Sigmoid colon (tissue), 4 donors: ENCODE results near the gene EIF4EBP3.

ENCODE experiments used
- EP300 ChIP-seq, 4 donors: sonication (generic); formaldehyde crosslinking; IDR thresholded peaks; one replicate each; pipeline ENCODE4 v1.6.1; 2017; ENCODE audit warnings: antibody characterized with exemption in 4 of 4
- POLR2AphosphoS5 ChIP-seq, 4 donors: sonication (generic); formaldehyde crosslinking; IDR thresholded peaks; one replicate each; pipeline ENCODE4 v1.6.1; 2017; ENCODE audit warnings: antibody characterized with exemption in 4 of 4
- TF ChIP-seq, protein P1 (sequence below), 4 experiments: fragments of 450-650 bp in 3 of 4; fragments of 200-600 bp in 1 of 4; IDR thresholded peaks; one replicate each; pipeline ENCODE4 v1.5.1; 2016 to 2019; ENCODE audit warnings: antibody characterized with exemption in 4 of 4, mild to moderate bottlenecking in 3 of 4, moderate library complexity in 2 of 4

DNA sequence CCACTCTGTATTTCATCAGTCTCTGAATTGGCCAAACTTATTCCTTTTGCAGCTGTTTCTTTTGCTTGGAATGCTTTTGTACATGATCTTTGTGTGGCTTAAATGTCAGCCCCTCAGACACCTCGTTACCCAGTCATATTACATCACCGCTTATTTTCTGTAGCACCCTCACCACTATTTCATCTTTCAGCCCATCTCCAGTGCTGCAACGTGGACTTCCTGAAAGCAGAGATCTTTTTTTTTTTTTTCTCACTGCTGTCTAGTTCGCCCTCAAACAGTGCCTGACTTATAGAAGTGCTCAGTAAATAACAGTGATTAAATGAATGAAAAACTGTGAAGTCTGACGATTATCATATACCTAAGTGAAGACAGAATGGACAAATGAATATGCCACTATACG is 9.0 kb downstream of the EIF4EBP3 start:
- TF ChIP-seq POLR2AphosphoS5 (IDR thresholded peaks at IDR 0.05) (no peak), EP300 (IDR thresholded peaks at IDR 0.05) (no peak)
- TF ChIP-seq, protein P1, sequence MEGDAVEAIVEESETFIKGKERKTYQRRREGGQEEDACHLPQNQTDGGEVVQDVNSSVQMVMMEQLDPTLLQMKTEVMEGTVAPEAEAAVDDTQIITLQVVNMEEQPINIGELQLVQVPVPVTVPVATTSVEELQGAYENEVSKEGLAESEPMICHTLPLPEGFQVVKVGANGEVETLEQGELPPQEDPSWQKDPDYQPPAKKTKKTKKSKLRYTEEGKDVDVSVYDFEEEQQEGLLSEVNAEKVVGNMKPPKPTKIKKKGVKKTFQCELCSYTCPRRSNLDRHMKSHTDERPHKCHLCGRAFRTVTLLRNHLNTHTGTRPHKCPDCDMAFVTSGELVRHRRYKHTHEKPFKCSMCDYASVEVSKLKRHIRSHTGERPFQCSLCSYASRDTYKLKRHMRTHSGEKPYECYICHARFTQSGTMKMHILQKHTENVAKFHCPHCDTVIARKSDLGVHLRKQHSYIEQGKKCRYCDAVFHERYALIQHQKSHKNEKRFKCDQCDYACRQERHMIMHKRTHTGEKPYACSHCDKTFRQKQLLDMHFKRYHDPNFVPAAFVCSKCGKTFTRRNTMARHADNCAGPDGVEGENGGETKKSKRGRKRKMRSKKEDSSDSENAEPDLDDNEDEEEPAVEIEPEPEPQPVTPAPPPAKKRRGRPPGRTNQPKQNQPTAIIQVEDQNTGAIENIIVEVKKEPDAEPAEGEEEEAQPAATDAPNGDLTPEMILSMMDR (IDR thresholded peaks at IDR 0.05), result no peak
